ENCODE measurements around the gene XPC.

Gene XPC

DNA sequence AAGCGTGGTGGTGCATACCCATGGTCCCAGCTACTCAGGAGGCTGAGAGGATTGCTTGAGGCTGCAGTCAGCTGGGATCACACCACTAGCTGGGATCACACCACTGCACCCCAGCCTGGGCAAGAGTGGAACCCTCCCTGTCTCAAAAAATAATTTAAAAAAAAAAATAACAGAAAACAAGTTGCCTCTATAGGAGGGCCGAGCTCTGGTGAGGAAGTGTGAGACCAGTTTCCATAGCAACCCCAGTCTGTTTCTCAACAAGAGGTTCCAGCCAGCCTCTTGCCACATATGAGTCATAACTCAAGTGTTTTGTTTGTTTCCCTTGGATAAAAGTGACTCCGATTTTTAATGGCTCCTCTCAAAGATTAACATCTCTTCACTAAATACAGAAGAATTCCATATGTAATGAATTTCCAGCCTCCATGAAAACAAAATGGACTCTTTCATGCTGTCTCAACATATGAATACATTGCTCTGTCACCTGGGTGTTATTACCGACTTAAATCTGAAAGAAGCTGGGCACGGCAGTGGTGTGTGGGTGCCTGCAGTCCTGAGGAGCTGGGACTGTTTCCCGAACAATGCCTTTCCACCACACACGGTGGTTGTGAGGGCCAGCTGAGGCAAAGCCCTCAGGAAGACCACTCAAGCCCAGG is 33.9 kb downstream of the XPC start:
- DNase-seq (ENCODE audit: low read depth, low spot score), result peak; percentile 98
- peak overlapping the region; percentile 0; the same call in 1 of the 2 replicates for H3K4me3 ChIP-seq (ENCODE audit: low read depth, low read length)
- no peak for TF ChIP-seq CTCF (IDR thresholded peaks at IDR 0.05; ENCODE audit: insufficient read depth, low read length, missing control alignments)
- ChIA-PET POLR2A (interaction anchor here (0.7 to 3.4 kb wide), 4 partner anchors 19 to 56 kb away, joined by 3 to 33 read pairs (median 10); partner anchors contain the start of genes CHCHD4, LSM3, TMEM43 and XPC), CTCF (interaction anchor here (0.9 to 2.2 kb wide), 6 partner anchors 13 to 405 kb away, joined by 3 to 8 read pairs (median 4); no protein-coding TSS in a partner anchor)

GRCh38 chr3:14143271-14144225 is 34.9 kb downstream of the XPC start:
- no peak for TF ChIP-seq CTCF (IDR thresholded peaks at IDR 0.05; ENCODE audit: insufficient read depth, low read length, missing control alignments)
- ChIA-PET CTCF (interaction anchor here (1.2 to 2.2 kb wide), 4 partner anchors 10 to 247 kb away, joined by 3 to 11 read pairs (median 5); partner anchors contain the start of genes CHCHD4 and TMEM43), POLR2A (interaction anchor here (1.0 to 3.4 kb wide), 4 partner anchors 9 to 35 kb away, joined by 3 to 33 read pairs (median 10); partner anchors contain the start of genes CHCHD4, LSM3, TMEM43 and XPC)
- 0 out of 2 replicates have a peak overlapping the region, but pooled peaks have one; percentile 0 for H3K4me3 ChIP-seq (ENCODE audit: low read depth, low read length)
- DNase-seq (ENCODE audit: low read depth, low spot score), result peak; percentile 86

- H3K4me3 ChIP-seq (ENCODE audit: low read depth, low read length), result no peak overlapping the region
- ChIA-PET POLR2A (interaction anchor here (3.4 kb wide), 1 partner anchor 18 kb away, joined by 33 read pairs; the partner anchor contains the start of genes CHCHD4 and TMEM43), CTCF (interaction anchor here (1.2 to 1.8 kb wide), 5 partner anchors 9 to 486 kb away, joined by 3 to 11 read pairs (median 3); partner anchors contain the start of genes CHCHD4 and TMEM43)
- DNase-seq (ENCODE audit: low read depth, low spot score), result no peak
- no peak for TF ChIP-seq CTCF (IDR thresholded peaks at IDR 0.05; ENCODE audit: insufficient read depth, low read length, missing control alignments)
These were observed 35.7 kb downstream of the XPC start for GRCh38 chr3:14142567-14143270.

- H3K4me3 ChIP-seq (ENCODE audit: low read depth, low read length), result no peak overlapping the region
- ChIA-PET POLR2A (interaction anchor here (1.0 to 1.2 kb wide), 2 partner anchors 16 to 37 kb away, joined by 3 to 11 read pairs; partner anchors contain the start of genes CHCHD4, LSM3, TMEM43 and XPC), CTCF (interaction anchor here (0.7 to 1.8 kb wide), 4 partner anchors 16 to 485 kb away, joined by 3 to 11 read pairs (median 4); partner anchors contain the start of genes CHCHD4 and TMEM43)
- no peak for TF ChIP-seq CTCF (IDR thresholded peaks at IDR 0.05; ENCODE audit: insufficient read depth, low read length, missing control alignments)
- DNase-seq (ENCODE audit: low read depth, low spot score), result no peak
These were observed 36.6 kb downstream of the XPC start for GRCh38 chr3:14141602-14142341.

GRCh38 chr3:14141144-14141543 is 37.3 kb downstream of the XPC start:
- POLR2A ChIA-PET, result interaction anchor here (1.2 kb wide), 1 partner anchor 16 kb away, joined by 11 read pairs; the partner anchor contains the start of genes CHCHD4 and TMEM43
- CTCF ChIA-PET, result interaction anchor here (0.7 to 1.4 kb wide), 2 partner anchors 327 to 484 kb away, joined by 3 to 4 read pairs; no protein-coding TSS in a partner anchor
- no peak overlapping the region for H3K4me3 ChIP-seq (ENCODE audit: low read depth, low read length)
- DNase-seq (ENCODE audit: low read depth, low spot score), result no peak
- no peak for TF ChIP-seq CTCF (IDR thresholded peaks at IDR 0.05; ENCODE audit: insufficient read depth, low read length, missing control alignments)
